Activated T-helper 9 cell treated with anti-CD3 and anti-CD28 coated beads, Interleukin-2, amount 50 U/mL, for 16 hours (primary cell): ENCODE measurements around the gene IL17REL.
"Not testable (repeated sequence)": the region's sequence is repeated elsewhere in the genome, so short reads cannot be mapped to it uniquely, and the experiment has no call there.

Source experiments
- DNase-seq: peaks from one replicate; pipeline ENCODE4 v3.0.0-alpha.2; 2020; ENCODE audit warnings: low read depth

IL17REL gene

GRCh38 chr22:49956418-49956770, 56.2 kb downstream of the IL17REL start:
- no peak for DNase-seq

- DNase-seq: no peak
Observed at GRCh38 chr22:49955581-49956417, 56.8 kb downstream of the IL17REL start.

GRCh38 chr22:49954991-49955580, 57.5 kb downstream of the IL17REL start:
- no peak for DNase-seq

DNA sequence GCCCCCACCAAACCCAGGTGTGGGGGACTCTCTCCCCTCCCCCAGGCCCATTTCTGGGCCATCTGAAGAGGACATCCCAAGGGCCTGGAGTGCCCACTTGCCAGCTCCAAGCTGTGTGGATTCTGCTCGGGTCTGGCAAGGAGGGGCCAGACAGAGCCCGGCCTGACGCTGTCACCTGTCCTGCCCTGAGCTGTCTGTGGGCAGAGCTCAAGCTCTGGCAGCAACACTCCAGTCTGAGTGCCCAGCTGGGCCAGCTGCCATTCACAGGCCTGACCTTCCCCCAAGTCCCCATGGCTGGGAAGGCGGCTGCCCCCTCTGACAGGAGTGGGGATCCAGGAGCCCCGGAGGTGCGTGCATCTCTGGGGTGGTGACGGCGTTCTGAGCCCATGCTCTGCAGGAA, 58.2 kb downstream of the IL17REL start:
- DNase-seq: no peak

DNA sequence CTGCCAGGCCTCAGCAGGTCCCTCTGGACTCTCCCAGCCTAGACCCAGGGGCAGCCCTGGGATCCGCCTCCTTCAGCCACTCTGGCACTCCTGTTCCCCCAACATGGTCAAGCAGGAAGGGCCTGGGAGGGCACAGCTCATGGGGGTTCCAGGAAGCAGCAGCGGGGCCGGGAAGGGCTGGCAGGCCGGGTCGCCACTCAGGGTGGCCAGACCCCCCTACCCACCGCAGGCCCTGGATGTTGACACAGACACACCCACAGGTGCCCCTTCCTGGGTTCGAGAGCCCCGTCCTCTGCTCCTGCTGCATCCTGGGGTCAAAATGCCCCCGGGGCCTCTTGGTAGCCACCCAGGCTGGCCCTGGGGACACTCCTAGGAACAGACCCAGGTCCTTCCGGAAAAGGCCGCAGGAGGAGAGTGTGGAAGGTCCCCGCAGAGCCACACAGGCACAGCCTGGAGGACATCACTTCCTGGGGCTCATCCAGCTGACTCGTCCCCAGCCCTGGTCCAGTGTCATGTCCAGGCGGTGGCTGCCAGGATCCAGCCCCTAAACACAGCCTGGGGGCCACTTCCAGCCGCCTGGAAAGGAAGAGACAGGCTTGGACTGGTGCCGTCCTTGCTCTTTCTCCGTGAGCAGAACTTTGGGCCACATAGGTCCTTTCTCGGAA, 58.8 kb downstream of the IL17REL start:
- no peak for DNase-seq

- DNase-seq: no peak
Observed at GRCh38 chr22:49953027-49953679, 59.4 kb downstream of the IL17REL start.

DNA sequence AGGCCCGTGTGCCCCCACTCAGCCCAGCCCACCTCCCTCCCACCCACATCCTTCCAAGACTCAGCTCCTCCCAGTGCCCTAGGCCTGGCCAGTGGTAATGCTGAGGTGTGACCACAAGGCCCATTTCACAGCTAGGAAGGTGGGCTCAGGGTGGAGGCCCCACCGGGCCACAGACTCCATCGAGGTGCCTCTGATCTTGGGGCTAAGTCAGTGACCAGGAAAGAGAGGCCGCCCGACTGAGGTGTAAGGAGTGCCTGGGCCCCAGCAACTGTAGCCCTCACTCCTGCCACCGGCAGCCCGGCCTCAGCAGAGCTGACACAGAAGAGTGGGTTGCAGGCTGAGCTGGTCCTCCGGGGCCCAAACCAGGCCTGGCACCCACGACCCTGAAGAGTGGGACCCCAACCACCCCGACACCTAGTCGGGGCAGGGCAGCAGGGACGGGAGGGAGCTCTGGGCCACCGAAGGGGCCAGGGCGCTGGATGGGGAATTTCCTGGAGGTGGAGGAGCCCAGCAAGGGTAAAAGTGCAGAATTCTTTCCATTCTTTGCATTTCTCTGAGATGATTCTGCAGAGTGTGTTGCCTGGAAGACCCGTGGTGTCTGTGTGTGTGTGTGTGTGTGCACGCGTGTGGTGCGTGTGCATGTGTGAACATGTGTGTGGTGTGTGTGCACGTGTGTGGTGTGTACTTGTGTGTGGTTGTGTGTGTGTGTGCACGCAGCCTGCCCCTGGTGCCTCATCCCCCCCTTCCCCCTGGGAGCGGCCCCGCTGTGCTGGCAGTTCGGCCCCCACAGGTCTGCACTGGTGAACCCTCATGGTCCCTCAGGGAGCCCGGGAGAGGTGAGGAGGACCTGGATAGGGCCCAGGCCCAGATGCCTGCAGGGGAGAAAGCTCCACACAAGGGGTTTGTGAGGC, 60.3 kb downstream of the IL17REL start:
- no peak for DNase-seq

- no peak for DNase-seq
Observed at GRCh38 chr22:49951678-49951985, 60.9 kb downstream of the IL17REL start.

DNA sequence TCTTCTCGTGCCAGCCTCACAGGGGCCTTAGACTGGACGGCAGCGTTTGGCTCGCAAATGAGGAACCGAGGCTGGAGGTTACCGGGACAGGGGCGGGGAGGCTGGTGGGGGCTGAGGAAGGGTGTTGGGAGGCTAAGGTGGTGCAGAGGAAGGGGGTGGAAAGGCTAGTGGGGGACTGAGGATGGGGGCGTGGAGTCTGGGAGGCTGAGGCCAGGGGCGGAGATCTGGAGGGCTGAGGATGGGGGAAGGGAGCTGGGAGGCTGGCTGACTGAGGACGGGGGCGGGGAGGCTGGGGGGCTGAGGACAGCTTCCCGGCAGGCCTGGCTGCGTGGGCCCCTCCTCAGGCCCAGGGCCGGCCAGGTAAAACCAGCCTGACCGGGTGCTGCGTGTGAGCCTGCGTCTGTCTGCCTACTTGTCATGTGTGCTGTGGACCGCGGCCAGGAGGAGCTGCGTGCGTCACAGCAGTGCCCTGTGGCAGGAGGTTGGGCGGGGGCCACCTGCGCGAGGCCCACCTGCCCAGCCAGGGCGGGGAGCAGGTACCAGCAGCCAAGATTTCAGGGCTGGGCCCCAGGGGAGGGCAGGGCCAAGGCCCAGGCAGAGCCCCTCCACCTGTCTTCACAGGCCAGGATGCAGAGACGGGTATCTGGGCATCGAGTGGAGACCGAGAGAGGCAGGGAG, 61.4 kb downstream of the IL17REL start:
- DNase-seq: no peak

GRCh38 chr22:49950396-49950994, 62.1 kb downstream of the IL17REL start:
- no peak for DNase-seq

DNA sequence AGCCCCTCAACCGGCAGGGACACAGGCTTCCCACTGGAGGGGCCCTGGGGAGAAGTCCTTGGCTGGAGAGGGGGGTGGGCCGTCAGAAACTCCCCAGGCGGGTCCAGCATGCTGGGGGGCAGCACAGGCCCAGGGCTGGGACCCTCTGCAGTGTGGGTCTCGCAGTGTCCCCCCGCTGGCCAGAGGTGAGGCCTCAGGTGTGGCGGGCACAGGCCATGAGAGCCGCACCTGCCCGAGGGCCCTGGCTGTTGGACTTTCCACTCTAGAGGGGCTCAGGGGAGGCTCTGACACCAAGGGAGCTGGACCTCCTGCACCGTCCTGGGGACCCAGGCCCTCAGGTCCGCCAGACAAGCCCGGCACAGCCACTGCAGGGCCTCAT, 62.7 kb downstream of the IL17REL start:
- DNase-seq: no peak

GRCh38 chr22:49948958-49949913, 63.3 kb downstream of the IL17REL start:
- no peak for DNase-seq

DNA sequence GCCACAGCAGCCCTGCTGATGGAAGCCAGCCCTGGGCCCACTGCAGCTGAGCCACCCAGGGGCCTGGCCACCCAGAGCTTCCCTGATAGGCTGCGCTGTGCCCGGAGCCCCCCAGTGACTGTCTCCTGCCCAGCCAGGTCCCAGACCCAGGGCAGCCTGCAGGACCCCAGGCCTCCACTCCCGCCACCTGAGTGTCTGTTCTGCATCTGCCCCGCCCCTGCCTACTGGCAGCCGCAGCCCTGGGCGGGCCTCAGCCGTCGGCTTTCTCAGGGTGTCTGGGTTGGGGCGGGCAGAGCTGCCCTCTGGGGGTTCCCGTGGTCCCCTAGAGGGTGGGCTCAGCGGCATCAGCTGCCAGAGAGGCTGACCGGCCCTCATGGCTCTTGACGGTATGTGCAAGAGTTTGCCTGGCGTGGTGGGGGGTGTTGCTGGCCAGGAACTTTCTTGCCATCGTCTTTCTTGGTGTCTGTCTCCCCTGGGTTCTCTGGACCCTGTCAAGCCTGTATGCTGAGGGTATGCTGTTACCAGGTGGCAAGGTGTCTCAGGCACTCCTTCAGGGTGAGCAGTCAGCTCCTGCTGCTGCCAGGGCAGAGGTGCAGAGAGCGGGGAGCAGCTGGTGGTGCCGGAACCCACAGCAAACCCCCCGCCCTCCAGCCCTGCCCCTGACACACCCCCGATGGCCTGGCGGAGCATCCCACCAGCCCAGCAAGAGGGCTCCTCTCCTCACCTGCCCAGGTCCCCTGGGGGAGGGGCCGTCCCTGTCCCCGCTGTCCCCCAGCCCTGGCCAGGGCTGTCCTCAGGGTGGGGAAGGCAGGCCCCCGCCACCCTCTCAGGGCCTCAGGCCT, 64.2 kb downstream of the IL17REL start:
- no peak for DNase-seq

GRCh38 chr22:49947296-49947622, 65.3 kb downstream of the IL17REL start:
- DNase-seq: no peak

GRCh38 chr22:49946612-49947295, 65.8 kb downstream of the IL17REL start:
- DNase-seq: no peak

DNA sequence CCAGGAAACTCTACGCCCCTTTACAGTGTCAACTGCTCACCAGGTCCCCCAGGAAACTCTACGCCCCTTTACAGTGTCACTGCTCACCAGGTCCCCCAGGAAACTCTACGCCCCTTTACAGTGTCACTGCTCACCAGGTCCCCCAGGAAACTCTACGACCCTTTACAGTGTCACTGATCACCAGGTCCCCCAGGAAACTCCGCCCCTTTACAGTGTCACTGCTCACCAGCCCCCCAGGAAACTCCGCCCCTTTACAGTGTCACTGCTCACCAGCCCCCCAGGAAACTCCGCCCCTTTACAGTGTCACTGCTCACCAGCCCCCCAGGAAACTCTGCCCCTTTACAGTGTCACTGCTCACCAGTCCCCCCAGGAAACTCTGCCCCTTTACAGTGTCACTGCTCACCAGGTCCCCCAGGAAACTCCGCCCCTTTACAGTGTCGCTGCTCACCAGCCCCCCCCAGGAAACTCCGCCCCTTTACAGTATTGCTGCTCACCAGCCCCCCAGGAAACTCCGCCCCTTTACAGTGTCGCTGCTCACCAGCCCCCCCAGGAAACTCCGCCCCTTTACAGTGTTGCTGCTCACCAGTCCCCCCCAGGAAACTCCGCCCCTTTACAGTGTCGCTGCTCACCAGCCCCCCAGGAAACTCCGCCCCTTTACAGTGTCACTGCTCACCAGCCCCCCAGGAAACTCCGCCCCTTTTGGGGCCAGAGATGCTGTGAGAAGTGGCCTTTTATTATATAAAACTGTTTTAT, 67.3 kb downstream of the IL17REL start:
- DNase-seq: not testable (repeated sequence)
